HepG2 (cell line): ENCODE results near the gene F2RL2. TPM values are rescaled to one million over a fixed set of nuclear protein-coding genes. Genes with fewer than 3 reads are reported as not detected.

Experiments used
- TFDP2 ChIP-seq: sonication (generic); formaldehyde crosslinking; IDR thresholded peaks from 2 replicates; pipeline ENCODE4 v1.4.0; 2020; ENCODE audit warnings: missing genetic modification reagents
- ZNF441 ChIP-seq: sonication (generic); formaldehyde crosslinking; IDR thresholded peaks from 2 replicates; pipeline ENCODE4 v1.7.0; 2021; ENCODE audit warnings: missing genetic modification reagents, borderline replicate concordance
- ZNF800 ChIP-seq: sonication (generic); formaldehyde crosslinking; IDR thresholded peaks from 2 replicates; pipeline ENCODE4 v1.4.0; 2020; ENCODE audit warnings: missing genetic modification reagents
- polyA plus RNA-seq, 8 experiments: library from polyadenylated mRNA; depleted of rRNA in 3 of 8; stranded (reverse) in 7 of 8; unstranded in 1 of 8; fragments of >200 nt; fragmentation: Illumina TruSeq in 4 of 8; extraction: Trizol in 4 of 8; gene quantifications; 2 replicates each; pipeline versions ENCODE4 v1.2.1 to v1.2.3, GENCODE V29; 2011 to 2016; ENCODE audit warnings: low read depth in 4 of 8, missing spikeins in 1 of 8, mixed read lengths in 1 of 8; ENCODE audit not compliant: insufficient read depth in 1 of 8
- total RNA-seq, 5 experiments: library from RNA; depleted of rRNA; stranded (reverse); fragments of >200 nt; fragmentation: Illumina TruSeq; extraction: Trizol; gene quantifications; 2 replicates each; pipeline ENCODE4 v1.2.3, GENCODE V29; 2016; ENCODE audit warnings: low read depth in 1 of 5
- TF ChIP-seq, protein P1 (sequence below): sonication (generic); formaldehyde crosslinking; IDR thresholded peaks from 2 replicates; pipeline ENCODE4 v1.4.0; 2020; ENCODE audit warnings: missing genetic modification reagents
- TF ChIP-seq, protein P2 (sequence below): sonication (generic); formaldehyde crosslinking; IDR thresholded peaks from 2 replicates; pipeline ENCODE4 v1.4.0; 2020; ENCODE audit warnings: mild to moderate bottlenecking, missing genetic modification reagents

F2RL2 gene
- total and polyA plus RNA-seq, 2 of the 13 experiments (the other 11 are each of a cell fraction or from before 2014, with no cell fraction given) = not detected

GRCh38 chr5:76617229-76617628 lies 6.0 kb downstream of the F2RL2 start (continued):
- TF ChIP-seq, protein P1, sequence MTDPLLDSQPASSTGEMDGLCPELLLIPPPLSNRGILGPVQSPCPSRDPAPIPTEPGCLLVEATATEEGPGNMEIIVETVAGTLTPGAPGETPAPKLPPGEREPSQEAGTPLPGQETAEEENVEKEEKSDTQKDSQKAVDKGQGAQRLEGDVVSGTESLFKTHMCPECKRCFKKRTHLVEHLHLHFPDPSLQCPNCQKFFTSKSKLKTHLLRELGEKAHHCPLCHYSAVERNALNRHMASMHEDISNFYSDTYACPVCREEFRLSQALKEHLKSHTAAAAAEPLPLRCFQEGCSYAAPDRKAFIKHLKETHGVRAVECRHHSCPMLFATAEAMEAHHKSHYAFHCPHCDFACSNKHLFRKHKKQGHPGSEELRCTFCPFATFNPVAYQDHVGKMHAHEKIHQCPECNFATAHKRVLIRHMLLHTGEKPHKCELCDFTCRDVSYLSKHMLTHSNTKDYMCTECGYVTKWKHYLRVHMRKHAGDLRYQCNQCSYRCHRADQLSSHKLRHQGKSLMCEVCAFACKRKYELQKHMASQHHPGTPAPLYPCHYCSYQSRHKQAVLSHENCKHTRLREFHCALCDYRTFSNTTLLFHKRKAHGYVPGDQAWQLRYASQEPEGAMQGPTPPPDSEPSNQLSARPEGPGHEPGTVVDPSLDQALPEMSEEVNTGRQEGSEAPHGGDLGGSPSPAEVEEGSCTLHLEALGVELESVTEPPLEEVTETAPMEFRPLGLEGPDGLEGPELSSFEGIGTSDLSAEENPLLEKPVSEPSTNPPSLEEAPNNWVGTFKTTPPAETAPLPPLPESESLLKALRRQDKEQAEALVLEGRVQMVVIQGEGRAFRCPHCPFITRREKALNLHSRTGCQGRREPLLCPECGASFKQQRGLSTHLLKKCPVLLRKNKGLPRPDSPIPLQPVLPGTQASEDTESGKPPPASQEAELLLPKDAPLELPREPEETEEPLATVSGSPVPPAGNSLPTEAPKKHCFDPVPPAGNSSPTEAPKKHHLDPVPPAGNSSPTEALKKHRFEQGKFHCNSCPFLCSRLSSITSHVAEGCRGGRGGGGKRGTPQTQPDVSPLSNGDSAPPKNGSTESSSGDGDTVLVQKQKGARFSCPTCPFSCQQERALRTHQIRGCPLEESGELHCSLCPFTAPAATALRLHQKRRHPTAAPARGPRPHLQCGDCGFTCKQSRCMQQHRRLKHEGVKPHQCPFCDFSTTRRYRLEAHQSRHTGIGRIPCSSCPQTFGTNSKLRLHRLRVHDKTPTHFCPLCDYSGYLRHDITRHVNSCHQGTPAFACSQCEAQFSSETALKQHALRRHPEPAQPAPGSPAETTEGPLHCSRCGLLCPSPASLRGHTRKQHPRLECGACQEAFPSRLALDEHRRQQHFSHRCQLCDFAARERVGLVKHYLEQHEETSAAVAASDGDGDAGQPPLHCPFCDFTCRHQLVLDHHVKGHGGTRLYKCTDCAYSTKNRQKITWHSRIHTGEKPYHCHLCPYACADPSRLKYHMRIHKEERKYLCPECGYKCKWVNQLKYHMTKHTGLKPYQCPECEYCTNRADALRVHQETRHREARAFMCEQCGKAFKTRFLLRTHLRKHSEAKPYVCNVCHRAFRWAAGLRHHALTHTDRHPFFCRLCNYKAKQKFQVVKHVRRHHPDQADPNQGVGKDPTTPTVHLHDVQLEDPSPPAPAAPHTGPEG (CRISPR knock-in tag) = no peak
- TF ChIP-seq TFDP2 (CRISPR knock-in tag) (no peak), ZNF800 (CRISPR knock-in tag) (no peak), ZNF441 (no peak)
- TF ChIP-seq, protein P2, sequence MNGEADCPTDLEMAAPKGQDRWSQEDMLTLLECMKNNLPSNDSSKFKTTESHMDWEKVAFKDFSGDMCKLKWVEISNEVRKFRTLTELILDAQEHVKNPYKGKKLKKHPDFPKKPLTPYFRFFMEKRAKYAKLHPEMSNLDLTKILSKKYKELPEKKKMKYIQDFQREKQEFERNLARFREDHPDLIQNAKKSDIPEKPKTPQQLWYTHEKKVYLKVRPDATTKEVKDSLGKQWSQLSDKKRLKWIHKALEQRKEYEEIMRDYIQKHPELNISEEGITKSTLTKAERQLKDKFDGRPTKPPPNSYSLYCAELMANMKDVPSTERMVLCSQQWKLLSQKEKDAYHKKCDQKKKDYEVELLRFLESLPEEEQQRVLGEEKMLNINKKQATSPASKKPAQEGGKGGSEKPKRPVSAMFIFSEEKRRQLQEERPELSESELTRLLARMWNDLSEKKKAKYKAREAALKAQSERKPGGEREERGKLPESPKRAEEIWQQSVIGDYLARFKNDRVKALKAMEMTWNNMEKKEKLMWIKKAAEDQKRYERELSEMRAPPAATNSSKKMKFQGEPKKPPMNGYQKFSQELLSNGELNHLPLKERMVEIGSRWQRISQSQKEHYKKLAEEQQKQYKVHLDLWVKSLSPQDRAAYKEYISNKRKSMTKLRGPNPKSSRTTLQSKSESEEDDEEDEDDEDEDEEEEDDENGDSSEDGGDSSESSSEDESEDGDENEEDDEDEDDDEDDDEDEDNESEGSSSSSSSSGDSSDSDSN (CRISPR knock-in tag) = no peak
